Activated CD8-positive, alpha-beta T cell treated with anti-CD3 and anti-CD28 coated beads for 36 hours (primary cell): ENCODE results near the gene GPR84. TPM values are rescaled to one million over a fixed set of nuclear protein-coding genes. Genes with fewer than 3 reads are reported as not detected.

Experiments
- ATAC-seq: fragments of 200-7000 bp; cut with Tn5 transposase; one replicate; pipeline ENCODE4 v1.10.0; 2021; ENCODE audit warnings: mild to moderate bottlenecking, moderate library complexity
- CTCF ChIA-PET: fragments of 350-600 bp; sonication (Branson Sonifier 250); formaldehyde crosslinking; loops from one replicate; lab custom pipeline; 2021; ENCODE audit warnings: antibody characterized with exemption; lab: Charles Lee
- POLR2A ChIA-PET: fragments of 350-600 bp; sonication (Branson Sonifier 250); formaldehyde crosslinking; loops from one replicate; lab custom pipeline; 2021; ENCODE audit warnings: antibody characterized with exemption; lab: Charles Lee
- DNase-seq: peaks from one replicate; pipeline ENCODE4 v3.0.0-alpha.2; 2020
- H3K27ac Mint-ChIP-seq: one replicate; pipeline ENCODE4 v1.8.0; 2021; ENCODE audit warnings: mild to moderate bottlenecking, mixed read lengths
- H3K27me3 Mint-ChIP-seq: one replicate; pipeline ENCODE4 v1.8.0; 2021; ENCODE audit warnings: mixed read lengths
- H3K36me3 Mint-ChIP-seq: one replicate; pipeline ENCODE4 v1.8.0; 2021; ENCODE audit warnings: low read depth, mixed read lengths
- H3K4me1 Mint-ChIP-seq: one replicate; pipeline ENCODE4 v1.8.0; 2021; ENCODE audit warnings: low read depth, mixed read lengths
- H3K4me3 Mint-ChIP-seq: one replicate; pipeline ENCODE4 v1.8.0; 2021; ENCODE audit warnings: mild to moderate bottlenecking, moderate library complexity, mixed read lengths
- H3K9me3 Mint-ChIP-seq: one replicate; pipeline ENCODE4 v1.8.0; 2021; ENCODE audit warnings: mixed read lengths
- CTCF ChIP-seq: fragments of 200-600 bp; IDR thresholded peaks from one replicate; pipeline ENCODE4 v1.8.0; 2022; ENCODE audit warnings: antibody characterized with exemption, mild to moderate bottlenecking
- intact Hi-C: fragments of 100-400 bp; cut with micrococcal nuclease; formaldehyde crosslinking; loops from one replicate; pipeline ENCODE4 v1.10.0; 2022
- total RNA-seq, 2 experiments: library from RNA; stranded (reverse); gene quantifications; one replicate each; pipeline ENCODE4 v1.2.3, GENCODE V29; 2021

Gene GPR84
- total RNA-seq, 2 experiments from 2014 or later: not detected

GRCh38 chr12:54358945-54359761 is 5.1 kb downstream of the GPR84 start:
- TF ChIP-seq CTCF: no peak
- ChIA-PET POLR2A (interaction anchor here (0.7 to 6.3 kb wide), 18 partner anchors 9 to 173 kb away, joined by 3 to 70 read pairs (median 4); partner anchors contain the start of genes CBX5, COPZ1 and HNRNPA1), CTCF (interaction anchor here (0.7 to 9.0 kb wide), 19 partner anchors 9 to 144 kb away, joined by 3 to 117 read pairs (median 5); partner anchors contain the start of genes CBX5, COPZ1 and NCKAP1L)
- Mint-ChIP-seq H3K36me3 (no peaks in the 10 kb centered on the region), H3K27me3 (no peaks in the 10 kb centered on the region), H3K9me3 (no peaks in the 10 kb centered on the region), H3K27ac (no peak overlapping the region), H3K4me1 (peaks cover 17% of the 10 kb centered on the region), H3K4me3 (no peak overlapping the region)
- ATAC-seq: peak; percentile 93
- intact Hi-C loops: no loop called here
- peak; percentile 97 for DNase-seq

DNA sequence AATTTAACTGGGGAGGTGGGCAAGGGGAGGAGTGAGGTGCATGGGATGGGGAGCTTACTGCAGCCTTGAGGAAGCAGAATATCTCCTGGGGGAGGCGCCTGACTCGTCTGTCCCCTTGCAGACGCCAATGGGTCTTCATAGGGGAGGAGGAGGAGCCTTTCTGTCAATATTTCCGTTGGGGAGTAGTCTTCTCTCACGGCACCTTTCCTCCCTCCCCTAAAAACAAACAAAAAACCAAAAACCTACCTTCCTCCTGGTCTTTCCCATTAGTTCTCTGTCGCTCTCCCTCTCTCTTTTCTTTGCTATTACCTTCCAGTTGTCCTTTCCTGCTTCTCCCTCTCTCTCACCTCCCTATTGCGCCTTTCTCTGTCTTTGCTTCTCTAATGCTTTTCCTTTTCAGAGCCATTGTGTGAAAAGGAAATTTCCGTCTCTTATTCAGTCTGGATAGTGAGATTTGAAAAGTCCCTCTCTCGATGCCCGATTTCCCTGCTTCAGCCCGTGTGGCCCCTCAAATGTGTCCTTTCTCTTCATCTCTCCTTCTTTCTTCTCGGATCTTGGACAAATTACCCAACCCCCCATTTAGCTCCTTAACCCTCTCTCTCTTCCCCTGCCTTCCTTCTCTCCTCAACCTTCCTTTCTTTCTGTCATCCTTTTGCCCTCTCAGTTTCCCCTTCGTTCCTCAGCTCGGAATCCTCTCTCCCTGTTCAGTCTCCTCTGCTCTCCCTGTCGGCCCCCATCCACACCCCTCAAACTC is 5.9 kb downstream of the GPR84 start:
- CTCF ChIA-PET: interaction anchor here (0.7 to 9.0 kb wide), 19 partner anchors 8 to 143 kb away, joined by 3 to 117 read pairs (median 5); partner anchors contain the start of genes COPZ1 and NCKAP1L
- POLR2A ChIA-PET: interaction anchor here (0.7 to 6.3 kb wide), 17 partner anchors 9 to 174 kb away, joined by 3 to 70 read pairs (median 4); partner anchors contain the start of genes CBX5, COPZ1 and HNRNPA1
- H3K4me1 Mint-ChIP-seq: peaks cover 12% of the 10 kb centered on the region
- intact Hi-C loops: no loop called here
- no peaks in the 10 kb centered on the region for H3K9me3 Mint-ChIP-seq
- H3K4me3 Mint-ChIP-seq: no peak overlapping the region
- H3K27me3 Mint-ChIP-seq: no peaks in the 10 kb centered on the region
- no peaks in the 10 kb centered on the region for H3K36me3 Mint-ChIP-seq
- H3K27ac Mint-ChIP-seq: no peak overlapping the region
- TF ChIP-seq CTCF: no peak
- ATAC-seq (peak; percentile 21), DNase-seq (peak; percentile 64)

DNA sequence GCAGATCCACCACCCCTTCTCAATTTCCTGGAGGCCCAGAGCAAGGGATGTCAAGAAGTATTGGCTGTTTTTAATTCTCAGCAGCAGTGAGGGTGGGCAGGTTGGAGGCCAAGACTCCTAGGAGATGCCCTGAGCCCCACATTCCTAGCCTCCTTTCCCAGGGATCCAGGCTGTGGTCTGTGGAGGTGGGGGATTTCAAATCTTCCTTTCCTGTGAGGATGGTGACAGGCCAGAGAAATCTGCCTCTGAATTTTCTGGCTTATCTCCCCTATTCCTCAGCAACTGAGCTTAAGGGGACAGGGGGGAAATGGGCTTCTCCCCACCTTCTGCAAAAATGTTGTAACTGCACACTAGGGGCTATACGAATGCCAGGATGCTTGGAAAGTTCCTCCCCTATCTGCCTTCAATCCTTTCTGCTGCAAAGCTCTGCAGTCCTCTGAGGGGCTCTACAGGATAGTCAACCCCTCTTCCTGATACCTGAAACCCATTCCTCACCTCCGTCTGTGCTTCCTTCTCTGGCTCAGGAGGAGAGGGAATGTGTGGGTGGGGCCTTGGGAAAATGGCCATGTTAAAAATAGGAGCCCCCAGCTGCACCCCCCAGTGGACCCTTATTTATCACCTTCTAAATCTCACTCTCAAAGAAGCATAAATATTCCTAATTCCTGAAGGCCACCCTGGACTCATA is 6.6 kb downstream of the GPR84 start:
- DNase-seq: no peak
- Mint-ChIP-seq H3K9me3 (no peaks in the 10 kb centered on the region), H3K4me3 (no peak overlapping the region), H3K27me3 (no peaks in the 10 kb centered on the region), H3K4me1 (peaks cover 12% of the 10 kb centered on the region), H3K36me3 (no peaks in the 10 kb centered on the region), H3K27ac (no peak overlapping the region)
- intact Hi-C loops: no loop called here
- ChIA-PET POLR2A (interaction anchor here (0.6 to 6.3 kb wide), 9 partner anchors 11 to 77 kb away, joined by 3 to 70 read pairs (median 5); partner anchors contain the start of genes CBX5, COPZ1 and HNRNPA1), CTCF (interaction anchor here (1.3 to 9.0 kb wide), 8 partner anchors 11 to 169 kb away, joined by 3 to 117 read pairs (median 16); no protein-coding TSS in a partner anchor)
- no peak for ATAC-seq
- no peak for TF ChIP-seq CTCF

GRCh38 chr12:54356951-54357356 is 7.3 kb downstream of the GPR84 start:
- CTCF ChIA-PET: interaction anchor here (1.1 to 9.0 kb wide), 8 partner anchors 12 to 170 kb away, joined by 3 to 117 read pairs (median 6); partner anchors contain the start of gene COPZ1
- Mint-ChIP-seq H3K4me1 (peaks cover 18% of the 10 kb centered on the region), H3K9me3 (no peaks in the 10 kb centered on the region), H3K27me3 (no peaks in the 10 kb centered on the region), H3K4me3 (no peak overlapping the region), H3K36me3 (peaks cover under 1% of the 10 kb centered on the region), H3K27ac (no peak overlapping the region)
- intact Hi-C loops: no loop called here
- DNase-seq (no peak), ATAC-seq (no peak)
- no peak for TF ChIP-seq CTCF
- POLR2A ChIA-PET: interaction anchor here (0.6 to 6.3 kb wide), 8 partner anchors 12 to 76 kb away, joined by 3 to 70 read pairs (median 4); partner anchors contain the start of gene COPZ1
